ENCODE results near the gene S100A11.

Gene S100A11

GRCh38 chr1:152053375-152053774 is 16.6 kb upstream of the S100A11 start:
- no peaks in the 10 kb centered on the region for H3K27me3 ChIP-seq (ENCODE audit: control insufficient read depth, insufficient read depth, low read length)
- no peaks in the 10 kb centered on the region for H3K9me3 ChIP-seq (ENCODE audit: control insufficient read depth, low read length)
- no peak overlapping the region for H3K27ac ChIP-seq
- H3K4me2 ChIP-seq (ENCODE audit: low read length) = no peak overlapping the region
- H3K79me2 ChIP-seq = no peaks in the 10 kb centered on the region
- no peak overlapping the region for H2AFZ ChIP-seq
- no peak overlapping the region for H3K9ac ChIP-seq
- H3K4me1 ChIP-seq = no peaks in the 10 kb centered on the region
- H3K36me3 ChIP-seq (ENCODE audit: control insufficient read depth, insufficient read depth, low read length) = no peaks in the 10 kb centered on the region
- H3K4me3 ChIP-seq (ENCODE audit: low read depth, low read length) = no peak overlapping the region
- no peak for TF ChIP-seq CTCF (IDR thresholded peaks at IDR 0.05)

GRCh38 chr1:152052606-152053005 is 15.8 kb upstream of the S100A11 start:
- Histone ChIP-seq H3K4me2 (ENCODE audit: low read length) (no peak overlapping the region), H3K4me1 (no peaks in the 10 kb centered on the region), H3K9ac (no peak overlapping the region), H3K4me3 (ENCODE audit: low read depth, low read length) (no peak overlapping the region), H3K79me2 (no peaks in the 10 kb centered on the region), H3K9me3 (ENCODE audit: control insufficient read depth, low read length) (no peaks in the 10 kb centered on the region), H3K27me3 (ENCODE audit: control insufficient read depth, insufficient read depth, low read length) (no peaks in the 10 kb centered on the region), H3K36me3 (ENCODE audit: control insufficient read depth, insufficient read depth, low read length) (no peaks in the 10 kb centered on the region), H3K27ac (no peak overlapping the region), H2AFZ (no peak overlapping the region)
- TF ChIP-seq CTCF (IDR thresholded peaks at IDR 0.05) = peak; percentile 78

- no peak for TF ChIP-seq CTCF (IDR thresholded peaks at IDR 0.05)
- Histone ChIP-seq H2AFZ (no peak overlapping the region), H3K27me3 (ENCODE audit: control insufficient read depth, insufficient read depth, low read length) (no peaks in the 10 kb centered on the region), H3K4me2 (ENCODE audit: low read length) (no peak overlapping the region), H3K9ac (no peak overlapping the region), H3K36me3 (ENCODE audit: control insufficient read depth, insufficient read depth, low read length) (no peaks in the 10 kb centered on the region), H3K27ac (no peak overlapping the region), H3K79me2 (no peaks in the 10 kb centered on the region), H3K9me3 (ENCODE audit: control insufficient read depth, low read length) (no peaks in the 10 kb centered on the region), H3K4me3 (ENCODE audit: low read depth, low read length) (no peak overlapping the region), H3K4me1 (peaks cover 5% of the 10 kb centered on the region)
Observed at GRCh38 chr1:152050886-152051675, 14.3 kb upstream of the S100A11 start.

GRCh38 chr1:152049291-152050083 is 12.7 kb upstream of the S100A11 start:
- no peak for TF ChIP-seq CTCF (IDR thresholded peaks at IDR 0.05)
- Histone ChIP-seq H3K9ac (no peak overlapping the region), H3K4me2 (ENCODE audit: low read length) (no peak overlapping the region), H3K27me3 (ENCODE audit: control insufficient read depth, insufficient read depth, low read length) (no peaks in the 10 kb centered on the region), H3K79me2 (no peaks in the 10 kb centered on the region), H3K9me3 (ENCODE audit: control insufficient read depth, low read length) (no peaks in the 10 kb centered on the region), H3K4me3 (ENCODE audit: low read depth, low read length) (no peak overlapping the region), H3K36me3 (ENCODE audit: control insufficient read depth, insufficient read depth, low read length) (no peaks in the 10 kb centered on the region), H3K27ac (no peak overlapping the region), H3K4me1 (peaks cover 5% of the 10 kb centered on the region), H2AFZ (no peak overlapping the region)
